Measurements from ENCODE around the gene IGF2BP2. TPM values are rescaled to one million over a fixed set of nuclear protein-coding genes. Genes with fewer than 3 reads are reported as not detected.

IGF2BP2 gene
- total and polyA plus RNA-seq, 2 of the 4 experiments (the other 2 are of a cell fraction): 23.4 to 88.2 TPM

DNA sequence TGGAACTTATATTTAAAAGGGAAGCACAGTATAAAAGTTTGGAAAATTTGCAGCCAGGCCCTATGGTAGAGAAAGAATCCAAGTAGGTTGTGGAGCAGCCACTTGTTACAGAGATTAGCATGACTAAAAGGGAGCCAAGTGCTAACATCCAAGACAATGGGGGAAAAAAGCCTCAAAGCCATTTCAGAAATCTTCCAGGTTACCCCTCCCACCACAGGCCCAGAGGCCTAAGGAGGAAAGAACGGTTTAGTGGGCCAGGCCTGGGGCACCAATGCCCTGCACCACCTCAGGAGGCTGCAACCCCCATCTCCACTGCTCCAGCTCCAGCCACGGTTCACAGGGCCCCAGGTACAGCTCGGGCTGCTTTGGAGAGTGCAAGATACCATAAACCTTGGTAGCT, 69.9 kb downstream of the IGF2BP2 start:
- no peak overlapping the region for H3K14ac ChIP-seq (replicated peaks; ENCODE audit: low read depth, low read length)
- peaks cover 21% of the 10 kb centered on the region for H3K9me1 ChIP-seq (ENCODE audit: insufficient read depth, low read length)
- H4K20me1 ChIP-seq (ENCODE audit: insufficient read depth, low read length): peaks cover 94% of the 10 kb centered on the region
- POLR2A ChIA-PET (ENCODE audit: unreplicated experiment): no interaction called here
- in situ Hi-C loops (cut with MboI; ENCODE audit: low sequenced_read_pairs) (no loop called here), intact Hi-C loops (cut with micrococcal nuclease) (no loop called here), dilution Hi-C loops (cut with HindIII; ENCODE audit: low sequenced_read_pairs, unreplicated experiment) (no loop called here)
- H3K4me1 ChIP-seq (ENCODE audit: control insufficient read depth, insufficient read depth, low read length): peaks cover 10% of the 10 kb centered on the region
- TF ChIP-seq MAZ (IDR thresholded peaks at IDR 0.05; ENCODE audit: borderline replicate concordance, low read depth, low read length) (no peak), CEBPB (IDR thresholded peaks at IDR 0.05; ENCODE audit: low read depth, low read length) (no peak), SMC3 (IDR thresholded peaks at IDR 0.05; ENCODE audit: low read depth, low read length) (no peak), FOS (IDR thresholded peaks at IDR 0.05; ENCODE audit: low read depth, low read length) (no peak), NFE2L2 (IDR thresholded peaks at IDR 0.05; ENCODE audit: low read depth, low read length) (no peak), RCOR1 (IDR thresholded peaks at IDR 0.05; ENCODE audit: insufficient replicate concordance, low read length) (no peak), BHLHE40 (IDR thresholded peaks at IDR 0.05; ENCODE audit: low read depth, low read length) (no peak), RAD21 (IDR thresholded peaks at IDR 0.05; ENCODE audit: low read length) (no peak), CHD1 (IDR thresholded peaks at IDR 0.05; ENCODE audit: low read depth, low read length) (no peak), RFX5 (IDR thresholded peaks at IDR 0.05; ENCODE audit: low read depth, low read length) (no peak)
- TF ChIP-seq, protein P1, sequence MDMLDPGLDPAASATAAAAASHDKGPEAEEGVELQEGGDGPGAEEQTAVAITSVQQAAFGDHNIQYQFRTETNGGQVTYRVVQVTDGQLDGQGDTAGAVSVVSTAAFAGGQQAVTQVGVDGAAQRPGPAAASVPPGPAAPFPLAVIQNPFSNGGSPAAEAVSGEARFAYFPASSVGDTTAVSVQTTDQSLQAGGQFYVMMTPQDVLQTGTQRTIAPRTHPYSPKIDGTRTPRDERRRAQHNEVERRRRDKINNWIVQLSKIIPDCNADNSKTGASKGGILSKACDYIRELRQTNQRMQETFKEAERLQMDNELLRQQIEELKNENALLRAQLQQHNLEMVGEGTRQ (IDR thresholded peaks at IDR 0.05; ENCODE audit: low read depth, low read length): no peak
- TF ChIP-seq, protein P2, sequence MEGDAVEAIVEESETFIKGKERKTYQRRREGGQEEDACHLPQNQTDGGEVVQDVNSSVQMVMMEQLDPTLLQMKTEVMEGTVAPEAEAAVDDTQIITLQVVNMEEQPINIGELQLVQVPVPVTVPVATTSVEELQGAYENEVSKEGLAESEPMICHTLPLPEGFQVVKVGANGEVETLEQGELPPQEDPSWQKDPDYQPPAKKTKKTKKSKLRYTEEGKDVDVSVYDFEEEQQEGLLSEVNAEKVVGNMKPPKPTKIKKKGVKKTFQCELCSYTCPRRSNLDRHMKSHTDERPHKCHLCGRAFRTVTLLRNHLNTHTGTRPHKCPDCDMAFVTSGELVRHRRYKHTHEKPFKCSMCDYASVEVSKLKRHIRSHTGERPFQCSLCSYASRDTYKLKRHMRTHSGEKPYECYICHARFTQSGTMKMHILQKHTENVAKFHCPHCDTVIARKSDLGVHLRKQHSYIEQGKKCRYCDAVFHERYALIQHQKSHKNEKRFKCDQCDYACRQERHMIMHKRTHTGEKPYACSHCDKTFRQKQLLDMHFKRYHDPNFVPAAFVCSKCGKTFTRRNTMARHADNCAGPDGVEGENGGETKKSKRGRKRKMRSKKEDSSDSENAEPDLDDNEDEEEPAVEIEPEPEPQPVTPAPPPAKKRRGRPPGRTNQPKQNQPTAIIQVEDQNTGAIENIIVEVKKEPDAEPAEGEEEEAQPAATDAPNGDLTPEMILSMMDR (conservative IDR thresholded peaks at IDR 0.05; ENCODE audit: low read depth, low read length): no peak
- CTCF ChIA-PET: no interaction called here
- H2BK20ac ChIP-seq (ENCODE audit: low read depth, low read length): no peak overlapping the region
- peaks cover 10% of the 10 kb centered on the region for H3K36me3 ChIP-seq (ENCODE audit: control insufficient read depth, insufficient read depth, low read length)
- no peak overlapping the region for H3K23ac ChIP-seq (ENCODE audit: low read depth, low read length)
- no peak overlapping the region for H2AK9ac ChIP-seq (replicated peaks; ENCODE audit: low read depth, low read length, poor library complexity)
- no peak overlapping the region for H3K4ac ChIP-seq (ENCODE audit: low read depth, low read length)
- no CpG with 5 or more reads among the region's 3 CpGs for WGBS, 2 experiments (ENCODE audit: extremely low coverage in 2 of 2, insufficient read length in 1 of 2)
- no peak overlapping the region for H4K91ac ChIP-seq (ENCODE audit: insufficient read depth, low read depth, low read length)
- H2AFZ ChIP-seq (replicated peaks; ENCODE audit: low read length, poor library complexity): no peak overlapping the region
- no peak overlapping the region for H3K4me3 ChIP-seq (ENCODE audit: insufficient read depth, low read depth, low read length)
- H3K9ac ChIP-seq (ENCODE audit: low read depth, low read length): no peak overlapping the region
- peaks cover 35 to 90% of the 10 kb centered on the region in 2 experiments for H3K79me1 ChIP-seq (ENCODE audit: low read depth in 1 of 2, low read length in 2 of 2)
- H3K4me2 ChIP-seq (ENCODE audit: low read depth, low read length): no peak overlapping the region
- no peak overlapping the region for H3K18ac ChIP-seq (ENCODE audit: low read depth, low read length)
- H4K5ac ChIP-seq (ENCODE audit: low read depth, low read length): no peak overlapping the region
- H3K56ac ChIP-seq (ENCODE audit: extremely low read depth, insufficient read depth, low read length): no peak overlapping the region
- H2AK5ac ChIP-seq (ENCODE audit: low read depth, low read length): no peak overlapping the region
- no peak overlapping the region for H2BK5ac ChIP-seq (ENCODE audit: low read depth, low read length, poor library complexity, severe bottlenecking)
- no TSS peak for BruUV-seq (replicated peaks)
- no peak overlapping the region for H4K8ac ChIP-seq (ENCODE audit: low read depth in 2 of 2, low read length in 2 of 2)
- H3K9me3 ChIP-seq (ENCODE audit: control insufficient read depth, insufficient read depth, low read length): no peaks in the 10 kb centered on the region
- H2BK15ac ChIP-seq (ENCODE audit: low read depth, low read length): no peak overlapping the region
- no peak overlapping the region for H3K27ac ChIP-seq (ENCODE audit: insufficient read depth, low read length)
- H2BK120ac ChIP-seq (ENCODE audit: low read depth, low read length): no peak overlapping the region
- DNase-seq: no peak
- H3K27me3 ChIP-seq (ENCODE audit: control insufficient read depth, insufficient read depth, low read length): no peaks in the 10 kb centered on the region
- ATAC-seq (ENCODE audit: low read depth): no peak
